ENCODE measurements around the gene GOLGA8N.
"Not testable (repeated sequence)": the region's sequence is repeated elsewhere in the genome, so short reads cannot be mapped to it uniquely, and the experiment has no call there.

The GOLGA8N gene

DNA sequence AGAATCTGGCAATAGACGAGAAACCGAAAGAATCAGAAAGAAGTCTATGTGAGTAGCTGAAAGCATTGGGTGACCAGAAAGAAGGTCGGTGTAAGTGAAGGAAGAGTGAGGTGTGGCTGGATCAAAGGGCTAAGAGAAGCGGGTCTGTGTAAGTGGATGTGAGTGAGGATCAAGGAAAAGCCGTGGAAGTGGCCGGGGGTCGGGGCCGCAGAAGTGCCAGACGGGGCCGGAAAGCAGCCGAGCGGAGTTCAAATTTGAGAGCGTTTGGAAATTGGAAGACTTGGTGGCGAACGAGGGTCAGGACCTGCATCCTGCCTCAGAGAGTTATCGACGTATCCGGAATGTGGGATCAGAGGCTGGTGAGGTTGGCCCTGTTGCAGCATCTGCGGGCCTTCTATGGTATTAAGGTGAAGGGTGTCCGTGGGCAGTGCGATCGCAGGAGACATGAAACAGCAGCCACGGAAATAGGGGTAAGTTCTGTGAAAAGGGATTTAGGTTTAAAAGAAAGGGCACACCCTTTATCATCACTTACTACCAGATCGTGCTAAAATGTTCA lies 22.7 kb downstream of the GOLGA8N start:
- peak; percentile 25 for DNase-seq (ENCODE audit: low read depth)
- H3K4me1 ChIP-seq (ENCODE audit: control insufficient read depth, insufficient read depth, low read length); H3K9me3 ChIP-seq (ENCODE audit: control insufficient read depth, low read length): not testable (repeated sequence)

GRCh38 chr15:32636410-32636809 lies 43.2 kb downstream of the GOLGA8N start:
- H3K27me3 ChIP-seq (replicated peaks; ENCODE audit: control insufficient read depth, insufficient read depth, low read length): no peaks in the 10 kb centered on the region
- DNase-seq (ENCODE audit: low read depth): no peak
- H3K4me1 ChIP-seq (ENCODE audit: control insufficient read depth, insufficient read depth, low read length): no peaks in the 10 kb centered on the region
- H3K9me3 ChIP-seq (ENCODE audit: control insufficient read depth, low read length): no peaks in the 10 kb centered on the region
- peaks cover 5% of the 10 kb centered on the region for H3K36me3 ChIP-seq (ENCODE audit: control insufficient read depth, insufficient read depth, low read length, severe bottlenecking)
- no peak overlapping the region for H3K4me3 ChIP-seq (ENCODE audit: low read length)
- no peak overlapping the region for H3K9ac ChIP-seq (ENCODE audit: low read length)

More for the DNA sequence above, 22.7 kb downstream of the GOLGA8N start:
- H3K4me3 ChIP-seq (ENCODE audit: low read length): peak overlapping the region; percentile 80
- H3K27me3 ChIP-seq (replicated peaks; ENCODE audit: control insufficient read depth, insufficient read depth, low read length); H3K36me3 ChIP-seq (ENCODE audit: control insufficient read depth, insufficient read depth, low read length, severe bottlenecking): not testable (repeated sequence)
- peak overlapping the region; percentile 61 for H3K9ac ChIP-seq (ENCODE audit: low read length)

- no peak for DNase-seq (ENCODE audit: low read depth)
- Histone ChIP-seq H3K9me3 (ENCODE audit: control insufficient read depth, low read length) (no peaks in the 10 kb centered on the region), H3K36me3 (ENCODE audit: control insufficient read depth, insufficient read depth, low read length, severe bottlenecking) (peaks cover 5% of the 10 kb centered on the region), H3K9ac (ENCODE audit: low read length) (no peak overlapping the region), H3K4me1 (ENCODE audit: control insufficient read depth, insufficient read depth, low read length) (no peaks in the 10 kb centered on the region), H3K27me3 (replicated peaks; ENCODE audit: control insufficient read depth, insufficient read depth, low read length) (no peaks in the 10 kb centered on the region), H3K4me3 (ENCODE audit: low read length) (no peak overlapping the region)
These were observed 43.8 kb downstream of the GOLGA8N start for GRCh38 chr15:32636908-32637567.

- Histone ChIP-seq H3K4me3 (ENCODE audit: low read length) (no peak overlapping the region), H3K36me3 (ENCODE audit: control insufficient read depth, insufficient read depth, low read length, severe bottlenecking) (peaks cover 5% of the 10 kb centered on the region), H3K9me3 (ENCODE audit: control insufficient read depth, low read length) (no peaks in the 10 kb centered on the region), H3K9ac (ENCODE audit: low read length) (no peak overlapping the region), H3K27me3 (replicated peaks; ENCODE audit: control insufficient read depth, insufficient read depth, low read length) (no peaks in the 10 kb centered on the region), H3K4me1 (ENCODE audit: control insufficient read depth, insufficient read depth, low read length) (no peaks in the 10 kb centered on the region)
- no peak for DNase-seq (ENCODE audit: low read depth)
These were observed 44.4 kb downstream of the GOLGA8N start for GRCh38 chr15:32637704-32638103.

DNA sequence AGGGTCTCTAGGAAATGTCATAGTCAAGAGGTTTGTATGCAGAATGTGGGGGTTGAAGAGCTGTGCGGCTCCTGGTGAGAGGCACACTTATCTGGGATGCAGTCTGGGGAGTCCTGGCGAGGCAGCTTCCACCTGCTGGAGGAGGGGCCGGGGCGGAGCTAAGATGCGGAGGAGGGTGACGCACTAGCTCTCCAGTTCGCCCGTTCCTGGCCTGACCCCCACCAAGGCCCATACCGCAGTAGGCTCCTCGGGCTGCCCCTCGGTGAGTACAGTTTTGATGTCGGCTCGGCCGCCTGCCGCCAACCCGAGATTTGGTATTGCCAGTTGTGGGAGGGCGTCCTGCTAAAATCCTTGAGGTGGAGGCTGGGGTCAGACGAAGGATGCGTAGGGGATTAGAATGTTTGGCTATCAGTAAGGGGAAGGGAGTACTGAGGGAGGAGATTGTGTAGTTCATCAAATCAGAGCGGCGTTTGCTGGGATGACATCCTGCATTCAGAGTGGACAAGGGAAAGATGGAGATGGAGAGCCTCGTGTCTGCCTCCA lies 48.3 kb downstream of the GOLGA8N start, which contains the start of gene SCG5:
Gene SCG5 (plus strand): TSS at position 194 of the 543 bp plus-strand sequence. CDS start 1,883 bp downstream, outside the sequence.
- H3K9ac ChIP-seq (ENCODE audit: low read length): no peak within 1 kb of the TSS
- H3K9me3 ChIP-seq (ENCODE audit: control insufficient read depth, low read length): no peaks in the 10 kb centered on the region
- no peaks in the 10 kb centered on the region for H3K4me1 ChIP-seq (ENCODE audit: control insufficient read depth, insufficient read depth, low read length)
- H3K4me3 ChIP-seq (ENCODE audit: low read length): peak within 1 kb of the TSS; percentile 71
- DNase-seq (ENCODE audit: low read depth): no peak
- no peaks in the 10 kb centered on the region for H3K27me3 ChIP-seq (replicated peaks; ENCODE audit: control insufficient read depth, insufficient read depth, low read length)
- peaks cover under 1% of the 10 kb centered on the region for H3K36me3 ChIP-seq (ENCODE audit: control insufficient read depth, insufficient read depth, low read length, severe bottlenecking)

DNA sequence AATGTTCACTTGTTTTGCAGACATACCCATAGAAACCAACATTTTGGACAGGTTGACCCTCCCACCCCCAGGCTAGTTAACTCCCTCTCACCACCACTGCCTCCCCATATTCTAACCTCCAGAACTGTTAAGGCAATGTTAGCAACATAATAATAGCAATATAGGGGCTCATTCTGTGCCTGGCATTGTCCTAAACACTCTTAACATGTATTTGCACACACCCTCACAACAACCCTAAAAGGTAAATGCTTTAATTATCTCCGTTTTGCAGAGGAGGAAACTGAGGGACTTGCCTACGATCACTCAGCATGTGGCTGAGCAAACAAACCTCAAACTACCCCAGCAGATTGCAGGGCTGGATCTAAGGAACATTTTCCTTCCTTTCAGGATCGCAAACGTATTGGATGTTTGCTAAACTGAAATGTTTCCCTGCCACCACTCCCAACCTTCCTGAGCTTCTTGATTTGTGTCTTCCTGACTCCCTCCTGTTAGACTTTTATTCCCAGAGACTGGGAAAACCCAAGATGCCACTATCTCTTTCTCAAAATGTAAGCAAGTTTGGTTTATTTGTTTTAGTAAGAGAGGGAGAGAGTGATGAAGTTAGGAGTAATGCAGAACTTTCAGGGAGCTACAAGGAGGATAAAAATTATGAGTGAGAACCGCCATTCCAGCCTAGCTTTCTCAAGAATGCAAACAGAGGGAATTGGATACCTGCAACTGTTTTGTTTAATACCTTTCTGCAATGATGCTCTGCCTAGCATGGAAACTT lies 49.6 kb downstream of the GOLGA8N start:
- Histone ChIP-seq H3K27me3 (replicated peaks; ENCODE audit: control insufficient read depth, insufficient read depth, low read length) (no peaks in the 10 kb centered on the region), H3K4me1 (ENCODE audit: control insufficient read depth, insufficient read depth, low read length) (no peaks in the 10 kb centered on the region), H3K9ac (ENCODE audit: low read length) (no peak overlapping the region), H3K9me3 (ENCODE audit: control insufficient read depth, low read length) (no peaks in the 10 kb centered on the region), H3K4me3 (ENCODE audit: low read length) (no peak overlapping the region), H3K36me3 (ENCODE audit: control insufficient read depth, insufficient read depth, low read length, severe bottlenecking) (no peaks in the 10 kb centered on the region)
- DNase-seq (ENCODE audit: low read depth): no peak

DNA sequence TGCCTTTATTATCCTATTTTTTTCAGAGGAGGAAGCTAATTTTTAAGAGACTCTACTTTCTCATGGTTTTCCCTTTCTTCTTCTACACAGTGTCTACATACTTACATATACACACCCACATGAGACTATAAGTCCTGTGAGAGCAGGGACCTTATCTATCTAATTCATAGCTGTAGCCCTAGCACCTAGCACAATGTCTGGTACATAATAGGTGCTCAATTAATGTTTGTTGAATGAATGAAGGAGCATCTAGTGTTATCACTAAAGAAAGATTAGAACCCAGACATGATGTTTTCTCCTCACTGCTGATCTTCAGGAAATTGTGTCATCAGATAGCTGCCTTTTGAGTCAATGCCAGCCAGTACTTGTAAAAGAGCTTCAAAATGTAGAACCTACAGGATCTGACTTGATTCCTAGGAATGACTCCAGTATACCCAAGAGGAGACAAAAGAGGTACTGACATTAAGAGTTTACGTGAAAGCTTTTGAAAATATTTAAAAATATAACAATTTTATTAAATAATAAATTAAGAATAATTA lies 50.7 kb downstream of the GOLGA8N start:
- Histone ChIP-seq H3K36me3 (ENCODE audit: control insufficient read depth, insufficient read depth, low read length, severe bottlenecking) (no peaks in the 10 kb centered on the region), H3K4me1 (ENCODE audit: control insufficient read depth, insufficient read depth, low read length) (no peaks in the 10 kb centered on the region), H3K4me3 (ENCODE audit: low read length) (no peak overlapping the region), H3K27me3 (replicated peaks; ENCODE audit: control insufficient read depth, insufficient read depth, low read length) (no peaks in the 10 kb centered on the region), H3K9me3 (ENCODE audit: control insufficient read depth, low read length) (no peaks in the 10 kb centered on the region), H3K9ac (ENCODE audit: low read length) (no peak overlapping the region)
- DNase-seq (ENCODE audit: low read depth): no peak

DNA sequence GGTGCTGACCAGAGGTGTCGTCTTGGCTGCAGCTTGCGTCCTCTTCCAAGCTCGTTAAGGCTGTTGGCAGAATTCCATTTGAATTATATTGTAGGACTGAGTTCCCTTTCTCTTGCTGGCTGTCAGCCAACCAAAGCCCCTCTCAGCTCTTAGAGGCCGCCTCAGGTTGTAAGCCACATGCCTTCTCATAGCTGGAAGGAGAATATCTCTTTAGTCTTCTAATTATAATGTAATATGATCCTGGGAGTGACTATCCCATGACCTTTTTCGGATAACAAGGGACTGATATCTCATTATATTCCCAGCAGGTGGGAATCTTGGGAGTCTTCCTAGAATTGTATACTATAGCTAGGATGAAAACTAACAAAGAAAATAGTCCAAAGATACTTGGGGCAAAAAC lies 53.0 kb downstream of the GOLGA8N start:
- no peaks in the 10 kb centered on the region for H3K27me3 ChIP-seq (replicated peaks; ENCODE audit: control insufficient read depth, insufficient read depth, low read length)
- H3K4me3 ChIP-seq (ENCODE audit: low read length): no peak overlapping the region
- no peak for DNase-seq (ENCODE audit: low read depth)

DNA sequence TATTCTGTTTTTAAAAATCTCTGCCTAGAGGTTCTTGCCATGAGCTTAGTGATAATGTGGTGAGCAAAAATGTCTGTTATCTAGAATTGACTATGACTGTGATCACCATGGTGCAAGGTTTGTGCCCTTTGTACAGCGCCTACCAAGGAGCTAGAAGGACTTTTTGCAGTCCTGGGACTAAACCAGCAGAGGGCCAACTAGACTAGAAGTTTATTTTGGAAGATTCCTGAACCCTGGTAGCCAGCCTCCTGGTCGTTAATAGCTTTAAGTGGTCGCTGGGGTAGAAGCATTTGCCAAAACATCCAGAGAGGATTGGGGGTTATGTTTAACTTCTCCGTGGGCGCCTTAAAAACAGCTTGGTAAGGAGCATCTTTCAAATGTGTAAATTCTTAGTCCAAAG lies 56.1 kb downstream of the GOLGA8N start:
- Histone ChIP-seq H3K9ac (ENCODE audit: low read length) (no peak overlapping the region), H3K4me1 (ENCODE audit: control insufficient read depth, insufficient read depth, low read length) (no peaks in the 10 kb centered on the region), H3K4me3 (ENCODE audit: low read length) (no peak overlapping the region), H3K27me3 (replicated peaks; ENCODE audit: control insufficient read depth, insufficient read depth, low read length) (no peaks in the 10 kb centered on the region), H3K36me3 (ENCODE audit: control insufficient read depth, insufficient read depth, low read length, severe bottlenecking) (no peaks in the 10 kb centered on the region), H3K9me3 (ENCODE audit: control insufficient read depth, low read length) (no peaks in the 10 kb centered on the region)
- peak; percentile 54 for DNase-seq (ENCODE audit: low read depth)

More for the DNA sequence above, 53.0 kb downstream of the GOLGA8N start:
- Histone ChIP-seq H3K4me1 (ENCODE audit: control insufficient read depth, insufficient read depth, low read length) (no peaks in the 10 kb centered on the region), H3K36me3 (ENCODE audit: control insufficient read depth, insufficient read depth, low read length, severe bottlenecking) (no peaks in the 10 kb centered on the region), H3K9ac (ENCODE audit: low read length) (no peak overlapping the region), H3K9me3 (ENCODE audit: control insufficient read depth, low read length) (no peaks in the 10 kb centered on the region)

GRCh38 chr15:32651229-32651837 lies 58.1 kb downstream of the GOLGA8N start:
- H3K36me3 ChIP-seq (ENCODE audit: control insufficient read depth, insufficient read depth, low read length, severe bottlenecking): no peaks in the 10 kb centered on the region
- H3K4me3 ChIP-seq (ENCODE audit: low read length): no peak overlapping the region
- no peaks in the 10 kb centered on the region for H3K4me1 ChIP-seq (ENCODE audit: control insufficient read depth, insufficient read depth, low read length)
- peak; percentile 88 for DNase-seq (ENCODE audit: low read depth)
- H3K9ac ChIP-seq (ENCODE audit: low read length): no peak overlapping the region
- H3K9me3 ChIP-seq (ENCODE audit: control insufficient read depth, low read length): no peaks in the 10 kb centered on the region
- no peaks in the 10 kb centered on the region for H3K27me3 ChIP-seq (replicated peaks; ENCODE audit: control insufficient read depth, insufficient read depth, low read length)

GRCh38 chr15:32652178-32652577 lies 58.9 kb downstream of the GOLGA8N start:
- H3K9me3 ChIP-seq (ENCODE audit: control insufficient read depth, low read length): no peaks in the 10 kb centered on the region
- no peak overlapping the region for H3K9ac ChIP-seq (ENCODE audit: low read length)
- H3K4me3 ChIP-seq (ENCODE audit: low read length): no peak overlapping the region
- no peaks in the 10 kb centered on the region for H3K27me3 ChIP-seq (replicated peaks; ENCODE audit: control insufficient read depth, insufficient read depth, low read length)
- H3K4me1 ChIP-seq (ENCODE audit: control insufficient read depth, insufficient read depth, low read length): no peaks in the 10 kb centered on the region
- no peaks in the 10 kb centered on the region for H3K36me3 ChIP-seq (ENCODE audit: control insufficient read depth, insufficient read depth, low read length, severe bottlenecking)
- no peak for DNase-seq (ENCODE audit: low read depth)

Data from adipocyte (in vitro differentiated cells).